ENCODE data around the gene CHD3.
A peak's percentile ranks its signal among the peaks of the same experiment; 100 is the strongest.

CHD3 gene

GRCh38 chr17:7864995-7865650 is 23.5 kb upstream of the CHD3 start:
- no peak for DNase-seq (ENCODE audit: low read depth in 2 of 2)

- no peak for DNase-seq (ENCODE audit: low read depth in 2 of 2)
Observed at GRCh38 chr17:7867881-7868329, 20.7 kb upstream of the CHD3 start.

GRCh38 chr17:7873051-7873450 is 15.5 kb upstream of the CHD3 start:
- DNase-seq (ENCODE audit: low read depth in 2 of 2), result no peak

- DNase-seq (ENCODE audit: low read depth in 2 of 2), result no peak
Observed at GRCh38 chr17:7875804-7876370, 12.7 kb upstream of the CHD3 start.

GRCh38 chr17:7878234-7878633 is 10.4 kb upstream of the CHD3 start:
- DNase-seq (ENCODE audit: low read depth in 2 of 2), result no peak

GRCh38 chr17:7880076-7880868 is 8.3 kb upstream of the CHD3 start:
- no peak for DNase-seq (ENCODE audit: low read depth in 2 of 2)

GRCh38 chr17:7881276-7882054 is 7.1 kb upstream of the CHD3 start:
- no peak for DNase-seq (ENCODE audit: low read depth in 2 of 2)

- no peak for DNase-seq (ENCODE audit: low read depth in 2 of 2)
Observed at GRCh38 chr17:7882068-7882467, 6.5 kb upstream of the CHD3 start.

GRCh38 chr17:7882629-7883028 is 6.0 kb upstream of the CHD3 start:
- no peak for DNase-seq (ENCODE audit: low read depth in 2 of 2)

GRCh38 chr17:7883781-7884386 is 4.7 kb upstream of the CHD3 start:
- DNase-seq (ENCODE audit: low read depth in 2 of 2), result no peak

- DNase-seq (ENCODE audit: low read depth in 2 of 2), result peak in 1 of 2 experiments; percentile 13
Observed at GRCh38 chr17:7884581-7885366, 3.8 kb upstream of the CHD3 start.

- peak in 1 of 2 experiments; percentile 46 for DNase-seq (ENCODE audit: low read depth in 2 of 2)
Observed at GRCh38 chr17:7885367-7886226, 3.0 kb upstream of the CHD3 start.

- peak in 1 of 2 experiments; percentile 41 for DNase-seq (ENCODE audit: low read depth in 2 of 2)
Observed at GRCh38 chr17:7886227-7887037, 2.2 kb upstream of the CHD3 start.

- DNase-seq (ENCODE audit: low read depth in 2 of 2), result no peak
Observed at GRCh38 chr17:7887038-7887481, 1.5 kb upstream of the CHD3 start.

GRCh38 chr17:7887482-7888183 is 956 bp upstream of the CHD3 start:
- DNase-seq (ENCODE audit: low read depth in 2 of 2), result peak; percentile 74 to 85

GRCh38 chr17:7889166-7889955 is 772 bp downstream of the CHD3 start:
- DNase-seq (ENCODE audit: low read depth in 2 of 2), result no peak

GRCh38 chr17:7893187-7893880 is 4.7 kb downstream of the CHD3 start:
- DNase-seq (ENCODE audit: low read depth in 2 of 2), result no peak
